ENCODE results near the gene RPTOR.

- TF ChIP-seq, protein P1, sequence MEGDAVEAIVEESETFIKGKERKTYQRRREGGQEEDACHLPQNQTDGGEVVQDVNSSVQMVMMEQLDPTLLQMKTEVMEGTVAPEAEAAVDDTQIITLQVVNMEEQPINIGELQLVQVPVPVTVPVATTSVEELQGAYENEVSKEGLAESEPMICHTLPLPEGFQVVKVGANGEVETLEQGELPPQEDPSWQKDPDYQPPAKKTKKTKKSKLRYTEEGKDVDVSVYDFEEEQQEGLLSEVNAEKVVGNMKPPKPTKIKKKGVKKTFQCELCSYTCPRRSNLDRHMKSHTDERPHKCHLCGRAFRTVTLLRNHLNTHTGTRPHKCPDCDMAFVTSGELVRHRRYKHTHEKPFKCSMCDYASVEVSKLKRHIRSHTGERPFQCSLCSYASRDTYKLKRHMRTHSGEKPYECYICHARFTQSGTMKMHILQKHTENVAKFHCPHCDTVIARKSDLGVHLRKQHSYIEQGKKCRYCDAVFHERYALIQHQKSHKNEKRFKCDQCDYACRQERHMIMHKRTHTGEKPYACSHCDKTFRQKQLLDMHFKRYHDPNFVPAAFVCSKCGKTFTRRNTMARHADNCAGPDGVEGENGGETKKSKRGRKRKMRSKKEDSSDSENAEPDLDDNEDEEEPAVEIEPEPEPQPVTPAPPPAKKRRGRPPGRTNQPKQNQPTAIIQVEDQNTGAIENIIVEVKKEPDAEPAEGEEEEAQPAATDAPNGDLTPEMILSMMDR (IDR thresholded peaks at IDR 0.05): no peak
- no peak for TF ChIP-seq POLR2AphosphoS5 (IDR thresholded peaks at IDR 0.05)
Observed at GRCh38 chr17:80649200-80649644, 104.6 kb downstream of the RPTOR start.
